C4-2B (cell line): ENCODE data around the gene SAMM50.

Source experiments
- H3K27ac ChIP-seq: fragments of 450-650 bp; 2 replicates; pipeline ENCODE4 v1.5.1; 2017
- ZFX ChIP-seq: fragments of 450-650 bp; IDR thresholded peaks from 2 replicates; pipeline ENCODE4 v1.6.1; 2017
- TF ChIP-seq, protein P1 (sequence below): fragments of 450-650 bp; conservative IDR thresholded peaks from 2 replicates; pipeline ENCODE4 v1.5.1; 2017; ENCODE audit warnings: mild to moderate bottlenecking

SAMM50 gene

DNA sequence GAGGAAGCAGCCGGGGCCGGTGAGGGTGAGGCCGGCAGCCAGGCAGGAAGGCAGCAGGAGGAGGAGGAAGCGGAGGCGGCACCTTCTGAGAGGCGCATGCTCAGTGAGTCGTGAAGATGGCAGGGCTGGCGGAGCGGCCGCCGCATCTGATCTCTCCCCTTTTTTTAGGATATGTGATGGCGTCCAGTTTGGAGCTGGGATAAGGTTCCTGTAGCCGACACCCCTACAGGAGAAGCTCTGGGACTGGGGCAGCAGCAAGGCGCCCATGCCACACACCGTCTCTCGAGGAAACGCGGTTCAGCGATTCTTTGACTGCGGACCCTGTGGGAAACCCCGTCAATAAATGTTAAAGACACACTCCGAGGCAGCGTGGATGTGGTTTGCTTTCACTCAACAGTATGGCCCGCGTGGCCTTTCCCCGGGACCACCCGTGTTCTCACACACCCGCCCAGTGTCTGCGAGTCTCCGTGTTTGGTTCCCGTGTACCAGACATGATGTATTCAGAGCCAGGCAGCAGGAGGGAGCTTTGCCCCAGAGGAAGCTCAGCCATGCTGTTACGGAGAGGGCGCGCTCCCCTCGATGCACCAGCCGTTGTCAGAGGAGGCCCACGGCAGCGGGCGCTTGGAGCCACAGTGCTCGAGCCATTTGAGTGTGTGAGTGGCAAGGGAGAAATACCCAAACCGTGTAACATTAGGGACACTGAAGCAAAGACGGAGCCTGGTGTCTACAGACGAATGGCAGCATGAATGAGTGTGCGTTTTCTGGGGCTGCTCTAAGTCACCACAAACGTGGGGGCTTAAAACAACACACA is 41.1 kb downstream of the SAMM50 start:
- TF ChIP-seq, protein P1, sequence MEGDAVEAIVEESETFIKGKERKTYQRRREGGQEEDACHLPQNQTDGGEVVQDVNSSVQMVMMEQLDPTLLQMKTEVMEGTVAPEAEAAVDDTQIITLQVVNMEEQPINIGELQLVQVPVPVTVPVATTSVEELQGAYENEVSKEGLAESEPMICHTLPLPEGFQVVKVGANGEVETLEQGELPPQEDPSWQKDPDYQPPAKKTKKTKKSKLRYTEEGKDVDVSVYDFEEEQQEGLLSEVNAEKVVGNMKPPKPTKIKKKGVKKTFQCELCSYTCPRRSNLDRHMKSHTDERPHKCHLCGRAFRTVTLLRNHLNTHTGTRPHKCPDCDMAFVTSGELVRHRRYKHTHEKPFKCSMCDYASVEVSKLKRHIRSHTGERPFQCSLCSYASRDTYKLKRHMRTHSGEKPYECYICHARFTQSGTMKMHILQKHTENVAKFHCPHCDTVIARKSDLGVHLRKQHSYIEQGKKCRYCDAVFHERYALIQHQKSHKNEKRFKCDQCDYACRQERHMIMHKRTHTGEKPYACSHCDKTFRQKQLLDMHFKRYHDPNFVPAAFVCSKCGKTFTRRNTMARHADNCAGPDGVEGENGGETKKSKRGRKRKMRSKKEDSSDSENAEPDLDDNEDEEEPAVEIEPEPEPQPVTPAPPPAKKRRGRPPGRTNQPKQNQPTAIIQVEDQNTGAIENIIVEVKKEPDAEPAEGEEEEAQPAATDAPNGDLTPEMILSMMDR, result no peak
- no peak for TF ChIP-seq ZFX
- H3K27ac ChIP-seq, result no peak overlapping the region

DNA sequence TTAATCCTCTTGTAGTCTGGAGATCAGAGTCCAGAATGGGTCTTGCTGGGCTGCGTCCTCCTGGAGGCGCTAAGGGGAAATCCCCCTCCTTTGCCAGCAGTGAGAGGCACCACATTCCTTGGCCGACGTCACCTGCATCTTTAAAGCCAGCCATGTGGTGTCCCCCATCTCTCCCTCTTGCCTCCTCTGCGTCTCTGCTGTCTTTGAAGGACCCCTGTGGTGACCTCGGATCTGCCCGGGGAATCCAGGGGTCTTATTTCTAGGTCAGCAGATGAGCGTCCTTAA is 41.7 kb downstream of the SAMM50 start:
- H3K27ac ChIP-seq, result no peak overlapping the region

DNA sequence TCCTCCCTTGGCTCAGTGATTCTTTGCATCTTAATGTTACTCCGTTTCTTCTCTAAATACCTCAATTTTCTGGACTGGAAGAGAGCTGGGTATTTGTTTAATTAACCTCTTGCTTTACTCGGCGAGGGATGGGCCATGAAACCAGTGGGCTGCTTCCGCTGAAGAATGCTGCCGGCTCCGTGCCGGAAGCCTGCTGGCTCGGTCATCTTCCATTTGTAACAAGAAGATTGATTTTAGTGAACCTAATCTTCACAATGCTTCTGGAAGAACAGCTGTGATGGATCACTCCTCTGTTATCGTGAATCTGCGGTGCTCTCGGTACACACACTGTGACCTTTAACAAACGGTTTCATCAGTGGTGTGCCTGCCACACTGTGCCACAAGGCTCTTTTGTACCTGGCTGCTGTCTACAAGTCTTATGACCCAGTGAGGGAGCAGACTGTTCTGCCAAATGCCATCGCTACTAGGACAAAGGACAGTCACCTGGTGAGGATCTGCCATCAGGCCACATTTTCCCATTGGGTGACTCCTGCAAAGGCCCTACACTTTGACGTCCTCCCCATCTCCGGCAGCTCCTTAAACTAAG is 43.5 kb downstream of the SAMM50 start:
- TF ChIP-seq ZFX, result no peak
- TF ChIP-seq, protein P1, result no peak
- H3K27ac ChIP-seq, result no peak overlapping the region

More for the DNA sequence above, 41.7 kb downstream of the SAMM50 start:
- TF ChIP-seq ZFX, result no peak
- TF ChIP-seq, protein P1, result no peak

DNA sequence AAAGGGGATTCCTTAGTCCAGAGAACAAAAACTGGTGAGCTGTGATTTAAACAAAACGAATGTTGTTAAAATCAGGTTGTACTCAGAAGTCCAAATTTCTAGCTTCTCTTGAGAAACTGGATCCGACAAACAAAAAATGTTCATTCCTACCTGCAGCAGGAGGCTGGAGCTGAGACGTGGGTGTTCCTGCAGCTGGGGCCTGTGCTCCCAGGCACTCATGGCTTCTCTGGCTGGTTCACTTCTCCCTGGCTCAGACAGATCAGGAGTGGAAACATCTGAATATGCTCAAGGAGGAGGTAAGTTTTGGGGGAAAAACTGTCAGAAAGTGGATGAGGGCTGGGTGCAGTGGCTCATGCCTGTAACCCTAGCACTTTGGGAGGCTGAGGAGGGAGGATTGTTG is 44.1 kb downstream of the SAMM50 start:
- H3K27ac ChIP-seq, result no peak overlapping the region
- TF ChIP-seq, protein P1, result no peak
- TF ChIP-seq ZFX, result no peak

DNA sequence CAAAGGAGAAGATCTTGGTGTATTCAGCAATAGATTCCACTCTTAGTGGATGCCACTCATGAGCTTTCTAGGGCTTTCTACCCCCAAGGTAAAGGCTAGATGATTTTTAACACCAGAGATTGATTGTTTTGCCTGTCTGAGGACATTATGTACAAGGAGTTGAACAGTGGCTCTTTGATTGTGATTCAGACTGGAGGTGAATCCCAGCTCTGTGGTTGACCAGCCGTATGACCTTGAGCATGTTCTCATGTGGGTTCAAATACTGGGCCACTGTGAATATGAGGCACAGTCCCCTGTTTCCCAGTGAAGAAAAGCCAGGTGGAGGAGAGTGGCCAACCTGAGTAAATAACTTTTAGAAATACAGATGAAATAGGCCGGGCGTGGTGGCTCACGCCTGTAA is 44.9 kb downstream of the SAMM50 start:
- H3K27ac ChIP-seq, result no peak overlapping the region
- TF ChIP-seq, protein P1, result no peak
- TF ChIP-seq ZFX, result no peak

DNA sequence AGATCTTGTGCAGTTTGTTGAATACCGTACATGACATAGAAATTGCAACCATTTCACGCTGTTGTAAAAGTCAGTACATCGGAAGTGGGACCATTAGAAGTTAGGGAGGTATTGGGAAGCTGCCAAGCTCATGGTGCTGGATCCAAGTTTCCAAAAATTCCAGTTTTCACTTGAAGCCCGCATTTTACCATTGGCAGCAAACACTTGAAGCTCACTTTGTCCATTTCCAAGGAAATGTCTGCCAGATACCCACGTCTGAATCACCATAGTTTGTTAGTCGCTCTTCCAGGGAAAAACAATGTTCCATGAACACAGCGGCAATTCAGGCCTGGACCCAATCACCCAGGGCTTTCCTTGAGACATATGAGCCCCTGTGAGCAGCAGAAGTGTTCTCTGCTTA is 46.3 kb downstream of the SAMM50 start:
- H3K27ac ChIP-seq, result no peak overlapping the region
- TF ChIP-seq, protein P1, result no peak
- TF ChIP-seq ZFX, result no peak

DNA sequence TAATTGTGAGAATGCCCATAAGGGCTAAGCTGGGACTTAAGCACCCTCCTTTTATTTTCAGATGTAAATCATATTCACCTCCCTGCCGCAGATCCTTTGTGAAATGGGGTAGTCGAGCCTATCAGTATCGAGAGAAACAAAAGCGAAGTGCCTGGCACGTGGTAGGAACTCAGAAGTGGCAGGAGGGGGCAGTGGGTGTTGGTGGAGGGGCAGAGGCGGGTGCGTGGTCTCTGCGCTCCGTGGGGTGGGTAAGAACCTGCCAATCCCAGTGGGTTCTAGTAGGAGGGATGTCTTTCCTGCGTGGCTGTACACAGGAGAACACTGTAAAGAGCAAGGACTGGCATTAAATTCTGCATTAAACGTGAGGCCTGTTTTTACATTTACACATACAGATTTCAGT is 47.1 kb downstream of the SAMM50 start:
- no peak overlapping the region for H3K27ac ChIP-seq
- TF ChIP-seq, protein P1, result no peak
- no peak for TF ChIP-seq ZFX
